Hematopoietic multipotent progenitor cell treated with erythropoietin and hydrocortisone succinate and interleukin-3 and kit ligand, for 6 days (in vitro differentiated cells): Measurements from ENCODE around the gene RPP25L.

ENCODE experiments used
- DNase-seq: peaks from one replicate; pipeline ENCODE4 v3.0.0-alpha.2; 2015

RPP25L gene

GRCh38 chr9:34582787-34583186 lies 29.1 kb downstream of the RPP25L start:
- DNase-seq: no peak

GRCh38 chr9:34581318-34581717 lies 30.6 kb downstream of the RPP25L start:
- no peak for DNase-seq

GRCh38 chr9:34580358-34580757 lies 31.5 kb downstream of the RPP25L start:
- no peak for DNase-seq

- no peak for DNase-seq
Observed at GRCh38 chr9:34579808-34580163, 32.1 kb downstream of the RPP25L start.

- DNase-seq: peak; percentile 19
Observed at GRCh38 chr9:34579104-34579807, 32.6 kb downstream of the RPP25L start.

GRCh38 chr9:34578241-34579103 lies 33.4 kb downstream of the RPP25L start:
- DNase-seq: peak; percentile 31

- no peak for DNase-seq
Observed at GRCh38 chr9:34577400-34578240, 34.3 kb downstream of the RPP25L start.

GRCh38 chr9:34576597-34577399 lies 35.1 kb downstream of the RPP25L start:
- DNase-seq: no peak

GRCh38 chr9:34575862-34576596 lies 35.9 kb downstream of the RPP25L start:
- DNase-seq: no peak

GRCh38 chr9:34575241-34575640 lies 36.7 kb downstream of the RPP25L start:
- DNase-seq: no peak

GRCh38 chr9:34574571-34574970 lies 37.3 kb downstream of the RPP25L start:
- DNase-seq: no peak

- no peak for DNase-seq
Observed at GRCh38 chr9:34573599-34574325, 38.1 kb downstream of the RPP25L start.

GRCh38 chr9:34572628-34573027 lies 39.3 kb downstream of the RPP25L start:
- DNase-seq: no peak

GRCh38 chr9:34572092-34572491 lies 39.8 kb downstream of the RPP25L start:
- DNase-seq: no peak

GRCh38 chr9:34571481-34571810 lies 40.5 kb downstream of the RPP25L start:
- DNase-seq: no peak

- DNase-seq: no peak
Observed at GRCh38 chr9:34570809-34571480, 41.0 kb downstream of the RPP25L start.

GRCh38 chr9:34570376-34570775 lies 41.5 kb downstream of the RPP25L start:
- no peak for DNase-seq

- no peak for DNase-seq
Observed at GRCh38 chr9:34568774-34569173, 43.1 kb downstream of the RPP25L start.

GRCh38 chr9:34568133-34568532 lies 43.8 kb downstream of the RPP25L start:
- no peak for DNase-seq

GRCh38 chr9:34566972-34567371 lies 44.9 kb downstream of the RPP25L start:
- DNase-seq: no peak

- DNase-seq: no peak
Observed at GRCh38 chr9:34566322-34566721, 45.6 kb downstream of the RPP25L start.
